Stimulated activated memory B cell treated with anti-CD40 and anti-IgM and Interleukin-4, amounts not matched to agents 10 μg/mL and 1 μg/mL and 100 μg/mL, for 72 hours (primary cell): ENCODE data around the gene TTC28.
A peak's percentile ranks its signal among the peaks of the same experiment; 100 is the strongest.
"Not testable (repeated sequence)": the region's sequence is repeated elsewhere in the genome, so short reads cannot be mapped to it uniquely, and the experiment has no call there.

Experiments used
- ATAC-seq: fragments of 150-1000 bp; cut with Tn5 transposase; 2 replicates; pipeline ENCODE4 v1.10.0; 2021
- H3K27ac Mint-ChIP-seq: one replicate; pipeline ENCODE4 v1.8.0; 2022; ENCODE audit warnings: mild to moderate bottlenecking, mixed read lengths
- H3K27me3 Mint-ChIP-seq: one replicate; pipeline ENCODE4 v1.8.0; 2022; ENCODE audit warnings: mixed read lengths
- H3K36me3 Mint-ChIP-seq: one replicate; pipeline ENCODE4 v1.8.0; 2022; ENCODE audit warnings: mixed read lengths
- H3K4me1 Mint-ChIP-seq: one replicate; pipeline ENCODE4 v1.8.0; 2022; ENCODE audit warnings: mixed read lengths
- H3K4me3 Mint-ChIP-seq: one replicate; pipeline ENCODE4 v1.8.0; 2022; ENCODE audit warnings: mild to moderate bottlenecking, moderate library complexity, mixed read lengths
- H3K9me3 Mint-ChIP-seq: one replicate; pipeline ENCODE4 v1.8.0; 2022; ENCODE audit warnings: mixed read lengths

TTC28 gene

GRCh38 chr22:28222571-28222970, 457.1 kb downstream of the TTC28 start:
- H3K27ac Mint-ChIP-seq, result no peak overlapping the region
- no peaks in the 10 kb centered on the region for H3K27me3 Mint-ChIP-seq
- no peaks in the 10 kb centered on the region for H3K36me3 Mint-ChIP-seq
- ATAC-seq, result no peak
- no peak overlapping the region for H3K4me3 Mint-ChIP-seq
- no peaks in the 10 kb centered on the region for H3K4me1 Mint-ChIP-seq
- no peaks in the 10 kb centered on the region for H3K9me3 Mint-ChIP-seq

DNA sequence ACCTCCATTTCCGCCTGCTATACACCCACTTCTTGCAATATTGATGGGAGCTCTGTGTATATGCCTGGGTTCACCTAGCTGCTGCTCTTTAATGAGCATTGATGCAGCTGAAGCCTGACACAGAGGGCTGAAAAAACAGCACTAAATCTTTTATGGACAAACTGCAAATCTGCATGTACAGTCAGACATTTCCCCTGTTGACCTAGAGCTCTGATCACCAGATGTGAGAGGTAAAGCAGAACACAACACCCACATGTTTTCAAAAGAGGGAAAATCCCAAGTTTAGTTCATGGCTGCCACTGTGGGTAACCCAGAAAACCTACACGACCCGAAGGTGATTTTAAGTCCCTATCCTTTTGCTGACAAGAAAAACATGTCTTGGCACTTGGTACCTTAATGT, 457.6 kb downstream of the TTC28 start:
- Mint-ChIP-seq H3K27ac (no peak overlapping the region), H3K9me3 (no peaks in the 10 kb centered on the region), H3K36me3 (no peaks in the 10 kb centered on the region), H3K4me3 (no peak overlapping the region), H3K4me1 (no peaks in the 10 kb centered on the region), H3K27me3 (no peaks in the 10 kb centered on the region)
- no peak for ATAC-seq

DNA sequence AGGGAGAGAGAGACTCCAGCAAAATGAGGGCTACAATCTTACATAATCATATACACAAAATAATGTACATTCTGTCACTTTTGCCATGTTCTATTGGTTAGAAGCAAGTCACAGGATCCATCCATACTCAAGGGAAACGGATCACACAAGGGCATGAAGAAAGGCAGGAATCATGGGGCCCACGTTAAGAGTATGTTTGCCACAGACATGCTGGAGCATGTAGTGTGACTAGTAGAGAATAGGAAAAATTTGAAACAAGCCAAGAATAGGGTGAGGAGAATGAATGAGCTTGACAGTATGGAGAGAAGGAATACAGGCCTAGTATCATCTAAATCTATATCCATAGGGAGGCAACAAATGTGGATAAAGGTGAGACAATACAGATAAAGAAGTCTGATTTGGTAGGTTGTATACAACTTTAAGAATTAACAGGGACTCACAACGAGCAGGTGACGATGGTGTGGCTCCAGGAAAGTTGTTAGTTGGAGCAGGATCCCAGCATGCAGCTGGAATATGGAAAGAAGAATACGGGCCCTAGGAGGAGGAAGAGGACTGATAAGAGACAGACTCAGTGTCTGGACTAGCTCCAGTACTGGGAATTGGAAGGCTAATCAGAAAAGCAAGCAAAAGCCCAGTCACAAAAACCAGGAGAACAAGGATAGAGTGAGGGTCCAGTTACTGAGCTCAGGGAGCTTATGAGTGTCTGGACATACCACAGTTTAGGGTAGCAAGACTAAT, 458.8 kb downstream of the TTC28 start:
- Mint-ChIP-seq H3K27me3 (no peaks in the 10 kb centered on the region), H3K4me1 (no peaks in the 10 kb centered on the region), H3K9me3 (no peaks in the 10 kb centered on the region), H3K4me3 (no peak overlapping the region), H3K27ac (no peak overlapping the region), H3K36me3 (no peaks in the 10 kb centered on the region)
- peak; percentile 8 for ATAC-seq

DNA sequence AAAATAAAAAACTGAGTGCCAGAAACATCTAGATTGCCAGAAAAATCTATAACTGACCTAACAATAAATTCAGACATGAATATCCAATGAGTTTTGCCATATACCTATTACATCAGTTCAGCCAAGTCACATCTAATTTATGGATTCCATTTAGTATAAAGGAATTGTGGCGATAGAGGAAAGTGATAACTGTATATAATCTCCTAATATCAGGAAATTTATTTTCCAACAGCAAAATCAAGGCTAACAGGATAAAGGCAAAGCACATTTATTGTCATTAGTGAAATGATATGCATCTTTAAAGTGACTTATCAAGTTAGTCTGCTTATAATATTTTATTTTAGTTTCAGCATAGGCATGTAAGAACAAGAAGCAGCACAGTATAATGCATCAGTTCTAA, 462.4 kb downstream of the TTC28 start:
- Mint-ChIP-seq H3K27me3 (no peaks in the 10 kb centered on the region), H3K27ac (no peak overlapping the region), H3K4me3 (no peak overlapping the region), H3K9me3 (no peaks in the 10 kb centered on the region), H3K4me1 (no peaks in the 10 kb centered on the region), H3K36me3 (no peaks in the 10 kb centered on the region)
- no peak for ATAC-seq

DNA sequence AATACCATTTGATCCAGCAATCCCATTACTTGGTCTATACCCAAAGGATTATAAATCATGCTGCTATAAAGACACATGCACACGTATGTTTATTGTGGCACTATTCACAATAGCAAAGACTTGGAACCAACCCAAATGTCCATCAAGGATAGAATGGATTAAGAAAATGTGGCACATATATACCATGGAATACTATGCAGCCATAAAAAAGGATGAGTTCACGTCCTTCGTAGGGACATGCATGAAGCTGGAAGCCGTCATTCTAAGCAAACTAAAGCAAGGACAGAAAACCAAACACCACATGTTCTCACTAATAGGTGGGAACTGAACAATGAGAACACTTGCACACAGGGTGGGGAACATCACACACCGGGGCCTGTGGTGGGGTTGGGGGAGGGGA, 464.9 kb downstream of the TTC28 start:
- not testable (repeated sequence) for ATAC-seq, H3K36me3 Mint-ChIP-seq, H3K4me1 Mint-ChIP-seq, H3K9me3 Mint-ChIP-seq, H3K4me3 Mint-ChIP-seq, H3K27me3 Mint-ChIP-seq, H3K27ac Mint-ChIP-seq

DNA sequence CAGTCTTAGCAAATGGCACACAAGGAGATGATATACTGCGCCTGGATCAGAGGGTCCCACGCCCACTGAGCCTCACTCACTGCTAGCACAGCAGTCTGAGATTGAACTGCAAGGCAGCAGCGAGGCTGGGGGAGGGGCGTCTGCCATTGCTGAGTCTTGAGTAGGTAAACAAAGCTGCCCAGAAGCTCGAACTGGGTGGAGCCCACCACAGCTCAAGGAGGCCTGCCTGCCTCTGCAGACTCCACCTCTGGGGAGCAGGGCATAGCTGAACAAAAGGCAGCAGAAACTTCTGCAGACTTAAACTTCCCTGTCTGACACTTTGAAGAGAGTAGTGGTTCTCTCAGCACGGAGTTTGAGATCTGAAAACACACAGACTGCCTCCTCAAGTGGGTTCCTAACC, 470.2 kb downstream of the TTC28 start:
- not testable (repeated sequence) for H3K27me3 Mint-ChIP-seq, H3K4me3 Mint-ChIP-seq, H3K4me1 Mint-ChIP-seq, ATAC-seq, H3K36me3 Mint-ChIP-seq, H3K27ac Mint-ChIP-seq, H3K9me3 Mint-ChIP-seq

DNA sequence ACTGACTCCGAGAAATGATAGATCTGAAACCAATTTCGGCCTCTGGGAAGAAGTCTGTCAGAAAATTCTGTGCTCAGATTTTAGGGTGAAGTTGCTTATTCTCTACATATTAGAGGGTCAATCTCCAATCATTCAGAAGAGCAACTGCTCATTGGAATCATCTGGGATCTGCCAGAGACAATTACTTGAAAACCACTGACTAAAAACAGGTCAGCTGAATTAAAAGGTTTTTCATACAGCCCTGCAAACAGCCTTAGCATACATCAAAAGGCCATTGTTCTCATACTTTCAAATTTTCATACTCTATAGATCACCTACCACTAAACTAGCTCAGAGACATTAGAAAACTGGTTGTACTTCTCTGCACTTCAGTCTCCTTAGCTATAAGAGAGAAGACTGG, 470.9 kb downstream of the TTC28 start:
- Mint-ChIP-seq H3K9me3 (peaks cover 5% of the 10 kb centered on the region), H3K27me3 (no peaks in the 10 kb centered on the region), H3K27ac (no peak overlapping the region), H3K36me3 (no peaks in the 10 kb centered on the region), H3K4me1 (no peaks in the 10 kb centered on the region), H3K4me3 (no peak overlapping the region)
- ATAC-seq, result no peak

DNA sequence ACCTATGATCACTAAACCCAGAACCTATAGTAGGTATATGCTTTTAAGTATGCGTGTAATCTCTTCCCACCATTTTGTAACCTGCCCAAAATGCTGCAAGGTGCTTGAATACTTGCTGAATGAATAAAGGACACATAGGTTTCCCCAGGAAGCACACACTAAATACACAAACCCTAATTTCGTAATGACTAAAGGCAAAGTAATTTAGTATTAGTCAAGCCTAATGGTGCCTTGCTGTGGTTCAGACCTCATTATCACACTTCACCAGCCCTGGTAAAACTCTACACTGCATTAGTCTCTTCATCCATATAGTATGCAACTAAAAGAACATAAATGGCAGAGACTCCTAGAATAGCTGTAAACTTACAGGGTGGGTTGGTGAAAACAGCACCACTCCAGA, 471.6 kb downstream of the TTC28 start:
- H3K36me3 Mint-ChIP-seq, result no peaks in the 10 kb centered on the region
- no peak overlapping the region for H3K27ac Mint-ChIP-seq
- H3K4me3 Mint-ChIP-seq, result no peak overlapping the region
- H3K9me3 Mint-ChIP-seq, result peaks cover 5% of the 10 kb centered on the region
- no peak for ATAC-seq
- no peaks in the 10 kb centered on the region for H3K4me1 Mint-ChIP-seq
- no peaks in the 10 kb centered on the region for H3K27me3 Mint-ChIP-seq

DNA sequence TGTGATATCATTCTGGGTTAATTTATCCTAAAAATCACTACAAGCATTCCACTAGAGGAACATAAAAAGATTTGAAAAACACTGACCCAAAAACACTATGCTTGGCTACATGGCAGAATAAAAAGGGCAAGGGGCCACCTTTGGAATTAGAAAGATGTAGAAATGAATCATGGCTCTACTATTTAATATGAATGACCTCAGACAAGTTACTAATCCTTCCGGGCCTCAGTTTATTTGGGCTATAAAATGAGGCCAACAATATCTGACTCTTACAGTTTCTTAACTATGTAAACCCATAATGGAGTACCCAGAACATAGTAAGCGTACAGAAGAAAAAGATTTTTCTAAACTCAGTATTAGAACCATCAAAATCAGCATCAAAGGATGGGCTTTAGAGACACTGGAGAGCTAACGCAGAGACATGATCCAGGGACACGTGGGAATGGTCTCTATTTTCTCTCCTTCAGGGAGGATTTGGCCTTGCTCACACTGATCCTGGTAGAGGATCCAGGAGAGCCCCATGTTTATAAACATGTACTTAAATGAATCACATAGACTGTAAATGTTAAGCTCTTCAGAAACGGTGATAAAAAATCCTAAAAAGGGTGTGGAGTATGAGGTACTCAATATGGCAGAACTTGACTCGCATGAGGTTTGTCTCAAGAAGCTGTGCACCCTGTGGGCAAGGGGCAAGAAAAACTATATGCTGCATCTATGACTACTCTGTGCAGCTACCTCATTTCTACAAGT, 472.2 kb downstream of the TTC28 start:
- no peaks in the 10 kb centered on the region for H3K27me3 Mint-ChIP-seq
- peaks cover 5% of the 10 kb centered on the region for H3K9me3 Mint-ChIP-seq
- no peak for ATAC-seq
- no peaks in the 10 kb centered on the region for H3K4me1 Mint-ChIP-seq
- no peak overlapping the region for H3K4me3 Mint-ChIP-seq
- no peaks in the 10 kb centered on the region for H3K36me3 Mint-ChIP-seq
- H3K27ac Mint-ChIP-seq, result no peak overlapping the region

DNA sequence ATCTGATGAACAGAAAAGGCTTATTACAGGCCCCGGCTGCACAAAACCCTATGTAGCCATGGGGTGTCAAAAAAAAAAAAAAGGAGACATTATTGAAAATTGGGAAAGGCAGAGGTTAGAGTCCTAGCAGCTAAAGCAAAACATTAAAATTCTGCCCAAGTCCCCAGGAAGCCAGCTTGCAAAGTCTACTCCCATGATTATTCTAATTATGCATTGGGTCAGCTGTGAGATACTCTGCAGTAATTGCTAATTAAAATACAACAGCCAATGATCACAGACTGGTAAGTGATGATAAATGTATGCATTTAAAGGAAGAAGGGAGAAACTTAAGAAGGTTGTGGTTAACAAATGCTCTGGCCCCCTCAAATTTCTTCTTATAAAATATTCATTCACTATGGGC, 473.7 kb downstream of the TTC28 start:
- no peaks in the 10 kb centered on the region for H3K36me3 Mint-ChIP-seq
- no peak for ATAC-seq
- no peak overlapping the region for H3K4me3 Mint-ChIP-seq
- H3K4me1 Mint-ChIP-seq, result no peaks in the 10 kb centered on the region
- no peaks in the 10 kb centered on the region for H3K27me3 Mint-ChIP-seq
- H3K9me3 Mint-ChIP-seq, result peaks cover 5% of the 10 kb centered on the region
- no peak overlapping the region for H3K27ac Mint-ChIP-seq

DNA sequence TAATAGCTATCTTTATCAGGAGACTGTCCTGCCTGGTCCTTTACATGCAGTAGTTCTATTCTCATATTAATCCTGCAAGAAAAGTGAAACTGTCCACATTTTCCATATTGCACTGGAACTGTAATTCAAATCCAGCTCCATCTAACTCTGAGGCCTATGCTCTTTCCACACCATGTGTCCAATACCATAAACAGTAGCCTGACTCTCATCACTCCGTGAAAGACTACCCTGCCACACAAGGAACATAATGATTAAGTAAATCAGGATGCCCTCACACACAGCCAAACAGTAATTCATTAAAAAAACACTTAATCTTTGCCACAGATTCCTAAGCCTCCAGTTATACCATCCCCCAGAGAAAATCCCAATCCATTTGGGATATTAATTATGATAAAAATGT, 475.3 kb downstream of the TTC28 start:
- ATAC-seq, result no peak
- no peaks in the 10 kb centered on the region for H3K36me3 Mint-ChIP-seq
- no peak overlapping the region for H3K4me3 Mint-ChIP-seq
- H3K9me3 Mint-ChIP-seq, result no peaks in the 10 kb centered on the region
- H3K4me1 Mint-ChIP-seq, result no peaks in the 10 kb centered on the region
- no peak overlapping the region for H3K27ac Mint-ChIP-seq
- H3K27me3 Mint-ChIP-seq, result no peaks in the 10 kb centered on the region

- Mint-ChIP-seq H3K9me3 (no peaks in the 10 kb centered on the region), H3K27me3 (no peaks in the 10 kb centered on the region), H3K36me3 (no peaks in the 10 kb centered on the region), H3K4me1 (no peaks in the 10 kb centered on the region), H3K27ac (no peak overlapping the region), H3K4me3 (no peak overlapping the region)
- ATAC-seq, result no peak
These were observed 476.4 kb downstream of the TTC28 start for GRCh38 chr22:28203286-28203685.

DNA sequence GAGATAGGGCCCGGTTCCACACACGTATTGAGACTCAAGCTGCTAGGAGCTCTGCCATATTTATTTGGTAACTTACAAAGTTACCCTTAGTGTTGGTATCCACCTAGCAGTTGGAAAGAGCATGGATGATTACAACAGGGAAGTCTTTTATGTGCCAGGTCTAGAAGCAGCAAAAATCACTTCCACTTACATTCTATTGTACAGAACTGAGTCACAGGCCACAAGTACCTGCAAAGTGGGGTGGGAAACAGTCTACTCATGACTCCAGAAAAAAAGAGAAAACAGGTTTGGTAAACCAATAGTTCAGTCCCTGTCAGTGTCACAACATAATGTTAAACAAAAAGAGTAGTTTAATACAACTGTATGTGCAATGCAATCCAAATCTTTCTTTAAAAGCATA, 480.9 kb downstream of the TTC28 start:
- Mint-ChIP-seq H3K4me3 (no peak overlapping the region), H3K9me3 (no peaks in the 10 kb centered on the region), H3K27me3 (no peaks in the 10 kb centered on the region), H3K4me1 (no peaks in the 10 kb centered on the region), H3K27ac (no peak overlapping the region), H3K36me3 (no peaks in the 10 kb centered on the region)
- no peak for ATAC-seq

- not testable (repeated sequence) for H3K4me3 Mint-ChIP-seq, H3K9me3 Mint-ChIP-seq, H3K4me1 Mint-ChIP-seq, ATAC-seq, H3K27ac Mint-ChIP-seq, H3K36me3 Mint-ChIP-seq
- peaks cover 28% of the 10 kb centered on the region for H3K27me3 Mint-ChIP-seq
These were observed 488.1 kb downstream of the TTC28 start for GRCh38 chr22:28191571-28191970.

DNA sequence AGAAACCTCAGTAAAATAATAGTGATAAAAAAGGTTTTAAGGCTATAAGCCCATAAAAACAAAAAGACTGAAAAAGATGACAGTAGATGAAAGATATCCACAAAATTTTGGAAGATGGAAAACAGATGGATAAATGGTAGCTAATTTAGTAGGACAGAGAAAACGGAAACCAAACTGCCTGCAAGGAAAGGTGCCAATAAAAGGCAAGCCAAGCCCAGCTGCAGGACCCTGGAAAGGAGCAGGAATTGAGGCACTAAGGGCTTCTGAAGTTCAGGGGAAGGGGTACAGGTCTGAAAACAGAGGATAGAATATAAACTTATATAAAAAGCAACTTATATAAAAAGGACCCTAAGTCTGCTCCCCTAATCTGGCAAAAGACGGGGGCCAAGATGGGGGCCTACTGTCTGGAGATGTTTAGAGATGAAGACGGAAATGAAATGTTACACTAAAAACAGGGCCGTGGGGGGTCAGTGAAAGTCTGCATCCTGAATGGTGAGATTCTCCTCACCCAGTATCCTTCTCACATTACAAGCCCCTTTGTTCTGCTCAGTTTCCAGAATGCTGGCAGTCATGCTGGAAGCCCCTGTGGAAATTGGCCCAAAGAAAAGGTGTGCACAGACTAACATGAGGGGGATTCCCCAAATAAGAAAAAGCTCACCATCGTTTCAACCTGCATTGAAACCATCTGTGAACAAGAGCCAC, 491.3 kb downstream of the TTC28 start:
- no peaks in the 10 kb centered on the region for H3K36me3 Mint-ChIP-seq
- no peak for ATAC-seq
- peaks cover 36% of the 10 kb centered on the region for H3K27me3 Mint-ChIP-seq
- no peaks in the 10 kb centered on the region for H3K4me1 Mint-ChIP-seq
- H3K9me3 Mint-ChIP-seq, result peaks cover 2% of the 10 kb centered on the region
- H3K27ac Mint-ChIP-seq, result no peak overlapping the region
- no peak overlapping the region for H3K4me3 Mint-ChIP-seq

DNA sequence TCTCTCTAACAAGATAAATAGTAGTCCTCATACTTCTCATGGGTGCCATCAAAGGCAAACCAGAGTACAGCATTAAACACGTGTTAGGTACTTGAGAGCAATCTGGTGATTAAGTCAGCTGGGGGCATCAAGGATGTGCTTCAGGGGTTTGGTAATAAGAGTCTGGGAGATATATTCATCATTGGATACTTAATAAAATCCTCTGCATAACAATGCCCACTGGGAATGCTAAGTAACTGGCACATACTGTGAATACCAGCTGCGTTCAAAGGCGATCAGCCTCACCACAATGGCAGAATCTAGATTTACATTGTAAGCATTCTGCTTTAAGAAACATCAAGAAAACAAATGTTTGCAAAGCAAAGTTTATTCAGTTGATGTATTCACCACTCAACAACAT, 492.0 kb downstream of the TTC28 start:
- H3K27me3 Mint-ChIP-seq, result peaks cover 36% of the 10 kb centered on the region
- ATAC-seq, result no peak

More for the DNA sequence above, 492.0 kb downstream of the TTC28 start:
- Mint-ChIP-seq H3K36me3 (no peaks in the 10 kb centered on the region), H3K9me3 (peaks cover 2% of the 10 kb centered on the region), H3K4me1 (no peaks in the 10 kb centered on the region), H3K4me3 (no peak overlapping the region), H3K27ac (no peak overlapping the region)
